Sigmoid colon (tissue), 4 donors: ENCODE data around the gene BRIP1.

ENCODE experiments used
- EP300 ChIP-seq, 4 donors: sonication (generic); formaldehyde crosslinking; IDR thresholded peaks; one replicate each; pipeline ENCODE4 v1.6.1; 2017; ENCODE audit warnings: antibody characterized with exemption in 4 of 4
- POLR2A ChIP-seq, 2 donors: fragments of 450-650 bp; IDR thresholded peaks; one replicate each; pipeline ENCODE4 v1.6.1; 2016; ENCODE audit warnings: antibody characterized with exemption in 2 of 2, mild to moderate bottlenecking in 2 of 2, moderate library complexity in 2 of 2
- TF ChIP-seq, protein P1 (sequence below), 4 experiments: fragments of 450-650 bp in 3 of 4; fragments of 200-600 bp in 1 of 4; IDR thresholded peaks; one replicate each; pipeline ENCODE4 v1.5.1; 2016 to 2019; ENCODE audit warnings: antibody characterized with exemption in 4 of 4, mild to moderate bottlenecking in 3 of 4, moderate library complexity in 2 of 4

DNA sequence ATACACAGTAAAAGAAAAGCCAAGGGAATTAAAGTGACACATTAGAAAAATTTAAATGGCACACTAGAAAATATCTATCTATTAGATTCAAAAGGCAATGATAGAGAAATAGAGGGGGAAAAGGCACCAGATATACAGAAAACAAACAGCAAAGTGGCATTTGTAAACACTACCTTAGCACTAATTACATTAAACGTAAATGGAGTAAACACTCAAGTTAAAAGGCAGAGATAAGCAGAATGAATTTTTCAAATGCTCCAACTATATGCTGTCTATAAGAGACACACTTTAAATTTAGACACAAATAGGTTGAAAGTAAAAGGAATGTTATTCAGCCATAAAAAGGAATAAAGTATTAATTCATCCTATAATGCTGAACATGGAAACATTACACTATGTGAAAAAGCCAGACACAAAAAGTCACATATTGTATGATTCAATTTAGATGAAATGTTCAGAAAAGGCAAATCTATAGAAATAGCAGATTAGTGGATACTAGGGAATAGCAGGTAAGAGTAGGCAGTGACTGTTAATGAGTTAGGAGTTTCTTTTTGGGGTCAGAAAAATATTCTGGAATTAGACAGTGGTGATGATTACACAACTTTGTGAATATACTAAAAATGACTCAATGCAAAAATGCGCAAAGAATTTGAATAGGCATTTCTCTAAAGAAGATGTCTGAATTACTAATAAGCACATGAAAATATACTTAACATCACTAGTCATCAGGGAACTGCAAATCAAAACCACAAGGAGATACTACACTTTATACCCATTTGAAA, 92.4 kb downstream of the BRIP1 start:
- no peak for TF ChIP-seq EP300 (IDR thresholded peaks at IDR 0.05)
- TF ChIP-seq, protein P1, sequence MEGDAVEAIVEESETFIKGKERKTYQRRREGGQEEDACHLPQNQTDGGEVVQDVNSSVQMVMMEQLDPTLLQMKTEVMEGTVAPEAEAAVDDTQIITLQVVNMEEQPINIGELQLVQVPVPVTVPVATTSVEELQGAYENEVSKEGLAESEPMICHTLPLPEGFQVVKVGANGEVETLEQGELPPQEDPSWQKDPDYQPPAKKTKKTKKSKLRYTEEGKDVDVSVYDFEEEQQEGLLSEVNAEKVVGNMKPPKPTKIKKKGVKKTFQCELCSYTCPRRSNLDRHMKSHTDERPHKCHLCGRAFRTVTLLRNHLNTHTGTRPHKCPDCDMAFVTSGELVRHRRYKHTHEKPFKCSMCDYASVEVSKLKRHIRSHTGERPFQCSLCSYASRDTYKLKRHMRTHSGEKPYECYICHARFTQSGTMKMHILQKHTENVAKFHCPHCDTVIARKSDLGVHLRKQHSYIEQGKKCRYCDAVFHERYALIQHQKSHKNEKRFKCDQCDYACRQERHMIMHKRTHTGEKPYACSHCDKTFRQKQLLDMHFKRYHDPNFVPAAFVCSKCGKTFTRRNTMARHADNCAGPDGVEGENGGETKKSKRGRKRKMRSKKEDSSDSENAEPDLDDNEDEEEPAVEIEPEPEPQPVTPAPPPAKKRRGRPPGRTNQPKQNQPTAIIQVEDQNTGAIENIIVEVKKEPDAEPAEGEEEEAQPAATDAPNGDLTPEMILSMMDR (IDR thresholded peaks at IDR 0.05) = no peak
- TF ChIP-seq POLR2A (IDR thresholded peaks at IDR 0.05) = no peak
